ENCODE results near the gene ANAPC13.

GRCh38 chr3:134432236-134432635 lies 53.5 kb downstream of the ANAPC13 start:
- TF ChIP-seq, protein P1, sequence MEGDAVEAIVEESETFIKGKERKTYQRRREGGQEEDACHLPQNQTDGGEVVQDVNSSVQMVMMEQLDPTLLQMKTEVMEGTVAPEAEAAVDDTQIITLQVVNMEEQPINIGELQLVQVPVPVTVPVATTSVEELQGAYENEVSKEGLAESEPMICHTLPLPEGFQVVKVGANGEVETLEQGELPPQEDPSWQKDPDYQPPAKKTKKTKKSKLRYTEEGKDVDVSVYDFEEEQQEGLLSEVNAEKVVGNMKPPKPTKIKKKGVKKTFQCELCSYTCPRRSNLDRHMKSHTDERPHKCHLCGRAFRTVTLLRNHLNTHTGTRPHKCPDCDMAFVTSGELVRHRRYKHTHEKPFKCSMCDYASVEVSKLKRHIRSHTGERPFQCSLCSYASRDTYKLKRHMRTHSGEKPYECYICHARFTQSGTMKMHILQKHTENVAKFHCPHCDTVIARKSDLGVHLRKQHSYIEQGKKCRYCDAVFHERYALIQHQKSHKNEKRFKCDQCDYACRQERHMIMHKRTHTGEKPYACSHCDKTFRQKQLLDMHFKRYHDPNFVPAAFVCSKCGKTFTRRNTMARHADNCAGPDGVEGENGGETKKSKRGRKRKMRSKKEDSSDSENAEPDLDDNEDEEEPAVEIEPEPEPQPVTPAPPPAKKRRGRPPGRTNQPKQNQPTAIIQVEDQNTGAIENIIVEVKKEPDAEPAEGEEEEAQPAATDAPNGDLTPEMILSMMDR (IDR thresholded peaks at IDR 0.05) = no peak
- no peak for TF ChIP-seq EP300 (IDR thresholded peaks at IDR 0.05)
- TF ChIP-seq POLR2A (IDR thresholded peaks at IDR 0.05) = no peak
- TF ChIP-seq POLR2AphosphoS5 (IDR thresholded peaks at IDR 0.05) = no peak
